ENCODE results near the gene FTMT. TPM values are rescaled to one million over a fixed set of nuclear protein-coding genes. Genes with fewer than 3 reads are reported as not detected.

Gene FTMT
- total and polyA plus RNA-seq, 9 of the 15 experiments (the other 6 are each of a cell fraction or from before 2014, with no cell fraction given): not detected

- H2AFZ ChIP-seq (ENCODE audit: low read depth, low read length): no peak overlapping the region
- H3K9me3 ChIP-seq (replicated peaks; ENCODE audit: control insufficient read depth, insufficient read depth, low read depth, low read length): no peaks in the 10 kb centered on the region
- H3K9me1 ChIP-seq (ENCODE audit: control insufficient read depth, insufficient read depth, low read length): no peaks in the 10 kb centered on the region
- H3K4me1 ChIP-seq (replicated peaks in 1 of 2; ENCODE audit: control insufficient read depth in 2 of 2, insufficient read depth in 2 of 2, low read length in 2 of 2): no peaks in the 10 kb centered on the region
- FAIRE-seq (no peak), ATAC-seq (no peak), DNase-seq (ENCODE audit: extremely low read depth in 1 of 4, low spot score in 3 of 4) (no peak)
- no peak overlapping the region for H3K9ac ChIP-seq (ENCODE audit: insufficient read depth in 1 of 2, low read depth in 2 of 2, low read length in 2 of 2)
- in situ Hi-C loops (cut with MboI) (no loop called here), intact Hi-C loops (cut with micrococcal nuclease) (no loop called here)
- H3K27me3 ChIP-seq (ENCODE audit: control insufficient read depth in 2 of 2, insufficient read depth in 2 of 2, low read length in 2 of 2): no peaks in the 10 kb centered on the region
- H3K36me3 ChIP-seq (ENCODE audit: control insufficient read depth, insufficient read depth, low read length): no peaks in the 10 kb centered on the region
- no peak overlapping the region for H3K4me2 ChIP-seq (ENCODE audit: insufficient read depth, low read length)
- TF ChIP-seq SETDB1 (IDR thresholded peaks at IDR 0.05; ENCODE audit: low read length) (no peak), CBX8 (IDR thresholded peaks at IDR 0.05; ENCODE audit: borderline replicate concordance, extremely low read depth, low read depth, low read length, poor library complexity, severe bottlenecking) (no peak), MCM3 (IDR thresholded peaks at IDR 0.05) (no peak), ZNF589 (CRISPR knock-in tag; IDR thresholded peaks at IDR 0.05; ENCODE audit: low read depth) (no peak), EZH2 (IDR thresholded peaks at IDR 0.05; ENCODE audit: borderline replicate concordance, low read depth, low read length) (no peak)
- 0% methylated on average over 2 of the region's 2 CpGs for WGBS (ENCODE audit: insufficient coverage, low coverage, missing lambda C conversion rate)
- H3K27ac ChIP-seq (ENCODE audit: extremely low read depth, low read depth, low read length): no peak overlapping the region
- H3K4me3 ChIP-seq: no peak overlapping the region
- ChIA-PET POLR2A (no interaction called here), CTCF (ENCODE audit: low intra/inter-chr PET ratio) (no interaction called here)
- H3K79me2 ChIP-seq (ENCODE audit: control insufficient read depth, insufficient read depth, low read length): no peaks in the 10 kb centered on the region
- no peaks in the 10 kb centered on the region for H4K20me1 ChIP-seq (replicated peaks; ENCODE audit: control insufficient read depth, insufficient read depth, low read length)
- BruUV-seq (replicated peaks): no TSS peak
Observed at GRCh38 chr5:121863753-121864285, 12.1 kb downstream of the FTMT start.

DNA sequence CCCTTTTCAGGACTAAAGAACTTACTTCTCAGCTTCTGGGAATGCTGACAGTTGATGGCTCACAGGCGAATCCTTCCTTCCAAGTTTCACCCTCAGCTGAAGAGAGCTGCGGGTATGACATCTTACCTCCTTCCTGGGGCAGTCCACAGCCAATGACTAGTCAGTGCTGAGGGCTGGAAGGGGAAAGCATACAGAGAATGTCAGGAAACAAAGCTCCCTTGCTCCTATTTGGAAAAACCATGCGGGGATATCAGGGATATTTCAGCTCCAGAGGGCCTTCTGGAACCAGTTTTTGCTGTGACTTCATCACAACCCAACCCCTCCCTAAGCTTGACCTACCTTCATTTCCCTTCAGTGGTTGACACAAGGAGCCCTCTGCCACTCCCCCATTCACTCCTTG, 15.7 kb downstream of the FTMT start:
- intact Hi-C loops (cut with micrococcal nuclease): loop anchor here (5.0 kb wide), 1 partner anchor 235 kb away; no protein-coding TSS in a partner anchor
- FAIRE-seq (no peak), ATAC-seq (no peak), DNase-seq (ENCODE audit: extremely low read depth in 1 of 4, low spot score in 3 of 4) (no peak)
- in situ Hi-C loops (cut with MboI): no loop called here
- CTCF ChIA-PET (ENCODE audit: low intra/inter-chr PET ratio): no interaction called here
- Histone ChIP-seq H4K20me1 (replicated peaks; ENCODE audit: control insufficient read depth, insufficient read depth, low read length) (no peaks in the 10 kb centered on the region), H3K27me3 (ENCODE audit: control insufficient read depth in 2 of 2, insufficient read depth in 2 of 2, low read length in 2 of 2) (no peaks in the 10 kb centered on the region), H3K4me2 (ENCODE audit: insufficient read depth, low read length) (no peak overlapping the region), H3K79me2 (ENCODE audit: control insufficient read depth, insufficient read depth, low read length) (no peaks in the 10 kb centered on the region), H3K9me3 (replicated peaks; ENCODE audit: control insufficient read depth, insufficient read depth, low read depth, low read length) (no peaks in the 10 kb centered on the region), H3K9me1 (ENCODE audit: control insufficient read depth, insufficient read depth, low read length) (no peaks in the 10 kb centered on the region), H3K27ac (ENCODE audit: extremely low read depth, low read depth, low read length) (no peak overlapping the region), H3K36me3 (ENCODE audit: control insufficient read depth, insufficient read depth, low read length) (no peaks in the 10 kb centered on the region), H2AFZ (ENCODE audit: low read depth, low read length) (no peak overlapping the region), H3K9ac (ENCODE audit: insufficient read depth in 1 of 2, low read depth in 2 of 2, low read length in 2 of 2) (no peak overlapping the region), H3K4me3 (no peak overlapping the region), H3K4me1 (replicated peaks in 1 of 2; ENCODE audit: control insufficient read depth in 2 of 2, insufficient read depth in 2 of 2, low read length in 2 of 2) (no peaks in the 10 kb centered on the region)
- POLR2A ChIA-PET: no interaction called here
- no TSS peak for BruUV-seq (replicated peaks)
- 12% methylated on average over 3 of the region's 3 CpGs for WGBS (ENCODE audit: insufficient coverage, low coverage, missing lambda C conversion rate)
- TF ChIP-seq KDM1A (IDR thresholded peaks at IDR 0.05) (no peak), POLR2AphosphoS2 (IDR thresholded peaks at IDR 0.05; ENCODE audit: low read length) (no peak), CREB3 (tag; conservative IDR thresholded peaks at IDR 0.05; ENCODE audit: low read depth) (no peak), ZBTB1 (CRISPR knock-in tag; IDR thresholded peaks at IDR 0.05; ENCODE audit: borderline replicate concordance, low read depth) (no peak), MEF2A (IDR thresholded peaks at IDR 0.05; ENCODE audit: control insufficient read depth, low read depth, low read length) (no peak), POU5F1 (IDR thresholded peaks at IDR 0.05; ENCODE audit: borderline replicate concordance, low read depth, low read length, partially characterized antibody) (no peak)
- TF ChIP-seq, protein P1, sequence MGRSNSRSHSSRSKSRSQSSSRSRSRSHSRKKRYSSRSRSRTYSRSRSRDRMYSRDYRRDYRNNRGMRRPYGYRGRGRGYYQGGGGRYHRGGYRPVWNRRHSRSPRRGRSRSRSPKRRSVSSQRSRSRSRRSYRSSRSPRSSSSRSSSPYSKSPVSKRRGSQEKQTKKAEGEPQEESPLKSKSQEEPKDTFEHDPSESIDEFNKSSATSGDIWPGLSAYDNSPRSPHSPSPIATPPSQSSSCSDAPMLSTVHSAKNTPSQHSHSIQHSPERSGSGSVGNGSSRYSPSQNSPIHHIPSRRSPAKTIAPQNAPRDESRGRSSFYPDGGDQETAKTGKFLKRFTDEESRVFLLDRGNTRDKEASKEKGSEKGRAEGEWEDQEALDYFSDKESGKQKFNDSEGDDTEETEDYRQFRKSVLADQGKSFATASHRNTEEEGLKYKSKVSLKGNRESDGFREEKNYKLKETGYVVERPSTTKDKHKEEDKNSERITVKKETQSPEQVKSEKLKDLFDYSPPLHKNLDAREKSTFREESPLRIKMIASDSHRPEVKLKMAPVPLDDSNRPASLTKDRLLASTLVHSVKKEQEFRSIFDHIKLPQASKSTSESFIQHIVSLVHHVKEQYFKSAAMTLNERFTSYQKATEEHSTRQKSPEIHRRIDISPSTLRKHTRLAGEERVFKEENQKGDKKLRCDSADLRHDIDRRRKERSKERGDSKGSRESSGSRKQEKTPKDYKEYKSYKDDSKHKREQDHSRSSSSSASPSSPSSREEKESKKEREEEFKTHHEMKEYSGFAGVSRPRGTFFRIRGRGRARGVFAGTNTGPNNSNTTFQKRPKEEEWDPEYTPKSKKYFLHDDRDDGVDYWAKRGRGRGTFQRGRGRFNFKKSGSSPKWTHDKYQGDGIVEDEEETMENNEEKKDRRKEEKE (IDR thresholded peaks at IDR 0.05; ENCODE audit: borderline replicate concordance in 1 of 2, control insufficient read depth in 1 of 2, low read depth in 2 of 2, low read length in 1 of 2): no peak
